Left lung (tissue), 10 donors: ENCODE data around the gene ALCAM. TPM values are rescaled to one million over a fixed set of nuclear protein-coding genes. Genes with fewer than 3 reads are reported as not detected.
"Not testable (repeated sequence)": the region's sequence is repeated elsewhere in the genome, so short reads cannot be mapped to it uniquely, and the experiment has no call there.

Source experiments
- ATAC-seq: fragments of 200-7000 bp; cut with Tn5 transposase; one replicate; pipeline ENCODE4 v1.9.1; 2020; ENCODE audit warnings: moderate library complexity
- DNase-seq, 4 donors: peaks; one replicate each; pipeline ENCODE4 v3.0.0-alpha.2; 2013 to 2020
- H3K27ac ChIP-seq, 2 donors: fragments of 200-600 bp; sonication (generic) in 1 of 2; one replicate each; pipeline versions ENCODE4 v1.5.0 to v1.8.0; 2020 to 2021
- H3K27me3 ChIP-seq, 2 donors: fragments of 200-600 bp; sonication (generic) in 1 of 2; one replicate each; pipeline versions ENCODE4 v1.5.0 to v1.8.0; 2020 to 2021
- H3K36me3 ChIP-seq, 2 donors: fragments of 200-600 bp; sonication (generic) in 1 of 2; one replicate each; pipeline versions ENCODE4 v1.5.0 to v1.8.0; 2020 to 2021
- H3K4me1 ChIP-seq, 2 donors: fragments of 200-600 bp; one replicate each; pipeline ENCODE4 v1.8.0; 2021
- H3K4me3 ChIP-seq, 2 donors: fragments of 200-600 bp; sonication (generic) in 1 of 2; one replicate each; pipeline versions ENCODE4 v1.5.0 to v1.8.0; 2020 to 2021; ENCODE audit warnings: mild to moderate bottlenecking in 1 of 2
- H3K9me3 ChIP-seq, 2 donors: fragments of 200-600 bp; sonication (generic) in 1 of 2; one replicate each; pipeline versions ENCODE4 v1.5.0 to v1.8.0; 2020 to 2021
- CTCF ChIP-seq, 2 donors: fragments of 200-600 bp; sonication (generic) in 1 of 2; IDR thresholded peaks; one replicate each; pipeline versions ENCODE4 v1.5.0 to v1.8.0; 2021; ENCODE audit warnings: antibody characterized with exemption in 2 of 2
- intact Hi-C, 2 donors: fragments of 100-400 bp; cut with DNase I; formaldehyde crosslinking; loops; one replicate each; pipeline versions ENCODE4 v1.11.2 to v1.14.2; 2022
- polyA plus RNA-seq, 6 donors: library from polyadenylated mRNA; unstranded; fragments of 120-200 nt; gene quantifications; one replicate each; pipeline ENCODE4 v1.2.1, GENCODE V29; 2013; ENCODE audit not compliant: insufficient read length in 6 of 6
- total RNA-seq, 2 donors: library from RNA; stranded (reverse); fragmentation: NEBNext Ultra II Directional; extraction: Animal tissue kit (Norgen Biotek cat#: 25700); gene quantifications; one replicate each; pipeline ENCODE4 v1.2.1, GENCODE V29; 2021
- donor health status: DM: no; HTN: yes; CAD: no.
- donor health status: DM: no; HTN: no; CAD: no.

ALCAM gene
- total and polyA plus RNA-seq, 8 donors, result 84.2 to 170 (median 127) TPM

DNA sequence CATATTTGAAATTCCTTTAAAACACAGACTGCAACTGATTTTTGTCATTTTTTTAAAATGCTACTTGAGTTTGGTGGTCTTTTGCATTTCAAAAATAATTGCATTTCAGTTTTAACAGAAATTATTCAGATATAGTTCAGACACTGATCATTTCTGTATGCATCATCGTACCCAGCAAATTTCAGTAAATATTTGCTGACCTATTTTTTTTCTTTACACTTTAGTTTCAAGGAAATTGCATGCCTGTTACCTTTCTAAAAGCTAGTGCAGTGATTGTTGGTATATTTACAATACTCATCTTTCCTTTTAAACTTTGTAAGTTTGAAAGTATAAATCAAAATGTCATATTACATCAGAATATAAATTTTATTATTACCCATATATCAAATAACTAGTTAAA lies 32.4 kb downstream of the ALCAM start:
- no peaks in the 10 kb centered on the region for H3K27me3 ChIP-seq
- no peaks in the 10 kb centered on the region for H3K4me1 ChIP-seq
- no peaks in the 10 kb centered on the region for H3K36me3 ChIP-seq
- TF ChIP-seq CTCF (IDR thresholded peaks at IDR 0.05), result no peak
- no peaks in the 10 kb centered on the region for H3K9me3 ChIP-seq
- ATAC-seq (no peak), DNase-seq (no peak)
- no peak overlapping the region for H3K4me3 ChIP-seq
- intact Hi-C loops, result no loop called here
- H3K27ac ChIP-seq, result no peak overlapping the region

DNA sequence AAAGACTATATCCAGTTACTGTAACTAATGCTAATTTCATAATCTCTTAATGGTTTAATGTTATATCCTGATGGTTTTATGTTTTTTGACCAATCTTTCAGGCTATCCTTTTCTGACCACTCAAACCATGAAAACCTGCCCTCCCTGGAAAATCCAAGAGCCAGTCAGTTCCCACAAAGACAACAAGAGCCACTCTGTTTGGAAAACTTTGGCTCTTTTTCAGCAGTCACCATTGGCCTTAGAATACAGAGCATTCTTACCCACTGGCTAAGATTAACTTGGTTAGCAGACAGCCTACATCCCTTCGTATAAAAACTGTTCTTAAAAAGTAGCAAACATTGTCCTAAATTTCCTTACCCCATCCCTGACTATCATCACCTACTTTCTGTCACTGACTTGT lies 32.9 kb downstream of the ALCAM start:
- no peaks in the 10 kb centered on the region for H3K36me3 ChIP-seq

DNA sequence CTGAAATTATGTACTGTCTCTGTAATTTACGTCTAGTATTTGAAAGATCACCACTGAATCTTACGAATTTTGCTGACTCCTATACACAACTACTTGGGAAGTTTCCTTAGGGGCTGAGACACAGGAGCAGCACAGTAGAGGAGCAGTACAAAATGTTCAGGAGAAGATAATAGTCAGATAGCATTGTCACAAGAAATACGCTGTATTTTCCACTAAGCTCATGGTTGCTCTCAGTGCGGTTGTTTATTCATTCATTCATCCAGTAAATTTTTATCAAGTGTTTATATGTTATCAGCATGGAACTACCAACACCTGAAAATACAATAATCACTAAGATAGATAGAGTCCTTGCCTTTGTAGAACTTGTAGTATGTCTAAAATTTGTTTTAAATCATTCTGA lies 34.5 kb downstream of the ALCAM start:
- Histone ChIP-seq H3K4me1 (no peaks in the 10 kb centered on the region), H3K9me3 (no peaks in the 10 kb centered on the region), H3K27ac (no peak overlapping the region), H3K36me3 (no peaks in the 10 kb centered on the region), H3K4me3 (no peak overlapping the region), H3K27me3 (no peaks in the 10 kb centered on the region)
- ATAC-seq, result no peak
- intact Hi-C loops, result no loop called here
- TF ChIP-seq CTCF (IDR thresholded peaks at IDR 0.05), result no peak
- DNase-seq, result no peak

More for the DNA sequence above, 32.9 kb downstream of the ALCAM start:
- Histone ChIP-seq H3K27ac (no peak overlapping the region), H3K4me1 (no peaks in the 10 kb centered on the region), H3K4me3 (no peak overlapping the region), H3K27me3 (no peaks in the 10 kb centered on the region), H3K9me3 (no peaks in the 10 kb centered on the region)
- no peak for ATAC-seq
- intact Hi-C loops, result no loop called here
- no peak for TF ChIP-seq CTCF (IDR thresholded peaks at IDR 0.05)
- no peak for DNase-seq

GRCh38 chr3:105401691-105402149 lies 35.0 kb downstream of the ALCAM start:
- no peak for DNase-seq
- H3K4me3 ChIP-seq, result no peak overlapping the region
- H3K27me3 ChIP-seq, result no peaks in the 10 kb centered on the region
- no peak overlapping the region for H3K27ac ChIP-seq
- intact Hi-C loops, result no loop called here
- no peaks in the 10 kb centered on the region for H3K36me3 ChIP-seq
- ATAC-seq, result peak; percentile 33
- no peaks in the 10 kb centered on the region for H3K4me1 ChIP-seq
- TF ChIP-seq CTCF (IDR thresholded peaks at IDR 0.05), result no peak
- H3K9me3 ChIP-seq, result no peaks in the 10 kb centered on the region

- TF ChIP-seq CTCF (IDR thresholded peaks at IDR 0.05), result no peak
- Histone ChIP-seq H3K27ac (no peak overlapping the region), H3K36me3 (no peaks in the 10 kb centered on the region), H3K27me3 (no peaks in the 10 kb centered on the region), H3K4me3 (no peak overlapping the region), H3K9me3 (no peaks in the 10 kb centered on the region), H3K4me1 (no peaks in the 10 kb centered on the region)
- DNase-seq (peak in 1 of 4 donors; percentile 19), ATAC-seq (no peak)
- intact Hi-C loops, result no loop called here
These were observed 35.6 kb downstream of the ALCAM start for GRCh38 chr3:105402287-105402801.

- H3K4me1 ChIP-seq, H3K27me3 ChIP-seq, H3K9me3 ChIP-seq, H3K27ac ChIP-seq, ATAC-seq, H3K36me3 ChIP-seq, intact Hi-C loops, H3K4me3 ChIP-seq: not testable (repeated sequence)
- DNase-seq, result peak in 1 of 4 donors; percentile 31
These were observed 36.3 kb downstream of the ALCAM start for GRCh38 chr3:105403034-105403433.
